Common myeloid progenitor, CD34-positive (primary cell): Measurements from ENCODE around the gene MAP7D3.

ENCODE experiments used
- CTCF ChIA-PET: fragments of 350-600 bp; sonication (Branson Sonifier 250); formaldehyde crosslinking; loops from one replicate; lab custom pipeline; 2021; ENCODE audit warnings: antibody characterized with exemption; lab: Charles Lee
- POLR2A ChIA-PET: fragments of 350-600 bp; sonication (Branson Sonifier 250); formaldehyde crosslinking; loops from one replicate; lab custom pipeline; 2021; ENCODE audit warnings: antibody characterized with exemption; lab: Charles Lee
- DNase-seq, 3 donors: peaks; one replicate each; pipeline versions ENCODE4 v3.0.0 to v3.0.0-alpha.2; 2013
- H3K27ac ChIP-seq, 2 experiments: 1 replicate in 1 of 2; 2 replicates in 1 of 2; pipeline ENCODE4 v1.7.0; 2013; ENCODE audit warnings: inconsistent platforms in 2 of 2, low read length in 2 of 2, mild to moderate bottlenecking in 2 of 2, low read depth in 1 of 2, moderate library complexity in 1 of 2; ENCODE audit not compliant: severe bottlenecking in 2 of 2, insufficient read depth in 1 of 2, poor library complexity in 1 of 2
- H3K27me3 ChIP-seq, 5 experiments: replicated peaks in 2 of 5; 1 replicate in 3 of 5; 2 replicates in 2 of 5; pipeline versions ENCODE4 v1.6.1 to v1.7.0; 2013; ENCODE audit warnings: low read length in 4 of 5, mild to moderate bottlenecking in 2 of 5, moderate library complexity in 2 of 5, inconsistent platforms in 1 of 5; ENCODE audit not compliant: insufficient read depth in 5 of 5, control insufficient read depth in 4 of 5
- H3K36me3 ChIP-seq, 4 experiments: 1 replicate in 2 of 4; 2 replicates in 2 of 4; pipeline versions ENCODE4 v1.6.1 to v1.7.0; 2013; ENCODE audit warnings: low read length in 3 of 4, control low read depth in 1 of 4, mild to moderate bottlenecking in 1 of 4; ENCODE audit not compliant: control insufficient read depth in 4 of 4, insufficient read depth in 4 of 4
- H3K4me1 ChIP-seq, 4 experiments: 1 replicate in 3 of 4; 2 replicates in 1 of 4; pipeline versions ENCODE4 v1.6.1 to v1.7.1; 2013; ENCODE audit warnings: low read length in 3 of 4, mild to moderate bottlenecking in 3 of 4, control low read depth in 1 of 4, inconsistent platforms in 1 of 4, moderate library complexity in 1 of 4; ENCODE audit not compliant: control insufficient read depth in 4 of 4, insufficient read depth in 4 of 4; ENCODE audit errors: control extremely low read depth in 1 of 4
- H3K4me3 ChIP-seq, 7 experiments: 1 replicate in 4 of 7; 2 replicates in 3 of 7; pipeline versions ENCODE4 v1.5.1 to v1.7.0; 2013; ENCODE audit warnings: mild to moderate bottlenecking in 7 of 7, low read length in 6 of 7, moderate library complexity in 6 of 7, inconsistent platforms in 2 of 7, low read depth in 2 of 7, control low read depth in 1 of 7; ENCODE audit not compliant: insufficient read depth in 4 of 7, control insufficient read depth in 1 of 7; ENCODE audit errors: extremely low read depth in 1 of 7
- H3K9me3 ChIP-seq, 5 experiments: 1 replicate in 4 of 5; 2 replicates in 1 of 5; pipeline versions ENCODE4 v1.6.1 to v1.7.1; 2013; ENCODE audit warnings: low read length in 4 of 5, mild to moderate bottlenecking in 2 of 5, inconsistent platforms in 1 of 5, low read depth in 1 of 5, moderate library complexity in 1 of 5; ENCODE audit not compliant: control insufficient read depth in 4 of 5, insufficient read depth in 2 of 5; ENCODE audit errors: control extremely low read depth in 1 of 5
- WGBS: methylation state at CpG from one replicate; pipeline ENCODE4 v1.1.5; 2013; ENCODE audit not compliant: insufficient coverage; 5-methylcytosine and 5-hydroxymethylcytosine counted together

The MAP7D3 gene

GRCh38 chrX:136262812-136263315 is 11.7 kb upstream of the MAP7D3 start:
- Histone ChIP-seq H3K36me3 (no peaks in the 10 kb centered on the region), H3K27ac (no peak overlapping the region), H3K9me3 (no peaks in the 10 kb centered on the region), H3K27me3 (no peaks in the 10 kb centered on the region), H3K4me3 (no peak overlapping the region), H3K4me1 (peaks cover 0 to 13% (median 6%) of the 10 kb centered on the region in 4 experiments)
- POLR2A ChIA-PET: no interaction called here
- CTCF ChIA-PET: no interaction called here
- WGBS: 100% methylated on average over 1 of the region's 7 CpGs
- peak in 2 of 3 donors; percentile 10 to 11 for DNase-seq

- no peaks in the 10 kb centered on the region for H3K36me3 ChIP-seq
- H3K27ac ChIP-seq: no peak overlapping the region
- ChIA-PET CTCF (no interaction called here), POLR2A (no interaction called here)
- no peaks in the 10 kb centered on the region for H3K27me3 ChIP-seq
- WGBS: 65% methylated on average over 3 of the region's 5 CpGs
- H3K4me3 ChIP-seq: no peak overlapping the region
- peaks cover 0 to 13% (median 6%) of the 10 kb centered on the region in 4 experiments for H3K4me1 ChIP-seq
- no peaks in the 10 kb centered on the region for H3K9me3 ChIP-seq
- DNase-seq: no peak
Observed at GRCh38 chrX:136262243-136262642, 11.0 kb upstream of the MAP7D3 start.

GRCh38 chrX:136261321-136261720 is 10.1 kb upstream of the MAP7D3 start:
- DNase-seq: no peak
- Histone ChIP-seq H3K36me3 (no peaks in the 10 kb centered on the region), H3K9me3 (no peaks in the 10 kb centered on the region), H3K4me1 (peaks cover 0 to 13% (median 6%) of the 10 kb centered on the region in 4 experiments), H3K27me3 (no peaks in the 10 kb centered on the region), H3K27ac (no peak overlapping the region), H3K4me3 (no peak overlapping the region)
- 95% methylated on average over 6 of the region's 7 CpGs for WGBS
- ChIA-PET POLR2A (no interaction called here), CTCF (no interaction called here)

- ChIA-PET CTCF (no interaction called here), POLR2A (interaction anchor here (0.5 kb wide), 1 partner anchor 36 kb away, joined by 3 read pairs; no protein-coding TSS in a partner anchor)
- Histone ChIP-seq H3K9me3 (no peaks in the 10 kb centered on the region), H3K27me3 (no peaks in the 10 kb centered on the region), H3K27ac (no peak overlapping the region), H3K4me3 (no peak overlapping the region), H3K36me3 (no peaks in the 10 kb centered on the region), H3K4me1 (peaks cover 0 to 13% (median 6%) of the 10 kb centered on the region in 4 experiments)
- DNase-seq: no peak
Observed at GRCh38 chrX:136260776-136261175, 9.6 kb upstream of the MAP7D3 start.

- CTCF ChIA-PET: no interaction called here
- no peak overlapping the region for H3K27ac ChIP-seq
- 37% methylated on average over 2 of the region's 4 CpGs for WGBS
- H3K4me3 ChIP-seq: no peak overlapping the region
- H3K4me1 ChIP-seq: peaks cover 0 to 13% (median 6%) of the 10 kb centered on the region in 4 experiments
- POLR2A ChIA-PET: no interaction called here
- no peaks in the 10 kb centered on the region for H3K36me3 ChIP-seq
- H3K27me3 ChIP-seq: no peaks in the 10 kb centered on the region
- H3K9me3 ChIP-seq: no peaks in the 10 kb centered on the region
- DNase-seq: peak in 2 of 3 donors; percentile 24 to 30
Observed at GRCh38 chrX:136259543-136259942, 8.3 kb upstream of the MAP7D3 start.

- Histone ChIP-seq H3K36me3 (no peaks in the 10 kb centered on the region), H3K27ac (no peak overlapping the region), H3K27me3 (no peaks in the 10 kb centered on the region), H3K9me3 (no peaks in the 10 kb centered on the region), H3K4me1 (peaks cover 0 to 13% (median 6%) of the 10 kb centered on the region in 4 experiments), H3K4me3 (no peak overlapping the region)
- no peak for DNase-seq
- CTCF ChIA-PET: no interaction called here
- WGBS: 70% methylated on average over 1 of the region's 1 CpG
- POLR2A ChIA-PET: no interaction called here
Observed at GRCh38 chrX:136258951-136259350, 7.8 kb upstream of the MAP7D3 start.

- CTCF ChIA-PET: interaction anchor here (0.9 to 2.4 kb wide), 2 partner anchors 12 to 94 kb away, joined by 3 to 8 read pairs; no protein-coding TSS in a partner anchor
- no peak for DNase-seq
- Histone ChIP-seq H3K9me3 (no peaks in the 10 kb centered on the region), H3K36me3 (no peaks in the 10 kb centered on the region), H3K4me3 (no peak overlapping the region), H3K4me1 (peaks cover 0 to 13% (median 10%) of the 10 kb centered on the region in 4 experiments), H3K27ac (no peak overlapping the region), H3K27me3 (peaks cover 0 to 6% (median 0%) of the 10 kb centered on the region in 5 experiments)
- POLR2A ChIA-PET: no interaction called here
- 70% methylated on average over 7 of the region's 7 CpGs for WGBS
Observed at GRCh38 chrX:136256026-136256425, 4.8 kb upstream of the MAP7D3 start.
